ENCODE data around the gene ZBTB7C. TPM values are rescaled to one million over a fixed set of nuclear protein-coding genes. Genes with fewer than 3 reads are reported as not detected.

The ZBTB7C gene
- total RNA-seq, 2 experiments from 2014 or later = not detected

DNA sequence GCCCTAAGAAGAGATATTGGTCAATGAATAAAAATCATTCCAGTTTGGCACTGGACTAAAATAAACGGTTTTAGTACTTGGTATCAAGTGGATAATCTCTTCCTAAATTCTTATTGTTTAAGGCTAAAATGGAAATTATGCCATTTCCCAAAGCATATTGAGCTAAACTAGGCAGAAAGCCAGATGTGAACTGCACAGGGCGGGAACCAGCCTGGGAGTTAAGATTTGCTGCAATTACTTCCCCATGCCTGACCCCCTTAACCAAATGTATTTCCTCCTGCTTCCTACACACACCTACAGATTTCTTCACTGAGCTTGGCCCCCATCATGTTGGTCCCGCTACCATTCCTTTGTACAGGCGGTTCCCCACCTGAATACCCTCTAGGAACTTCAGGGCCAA is 12.2 kb downstream of the ZBTB7C start:
- ChIA-PET POLR2A (no interaction called here), CTCF (no interaction called here)
- Mint-ChIP-seq H3K36me3 (ENCODE audit: low read depth) (no peaks in the 10 kb centered on the region), H3K9me3 (no peaks in the 10 kb centered on the region), H3K4me3 (no peak overlapping the region), H3K27ac (no peak overlapping the region), H3K4me1 (ENCODE audit: low read depth) (no peaks in the 10 kb centered on the region), H3K27me3 (peaks cover 33% of the 10 kb centered on the region)
- ATAC-seq (no peak), DNase-seq (no peak)
- TF ChIP-seq, protein P1, sequence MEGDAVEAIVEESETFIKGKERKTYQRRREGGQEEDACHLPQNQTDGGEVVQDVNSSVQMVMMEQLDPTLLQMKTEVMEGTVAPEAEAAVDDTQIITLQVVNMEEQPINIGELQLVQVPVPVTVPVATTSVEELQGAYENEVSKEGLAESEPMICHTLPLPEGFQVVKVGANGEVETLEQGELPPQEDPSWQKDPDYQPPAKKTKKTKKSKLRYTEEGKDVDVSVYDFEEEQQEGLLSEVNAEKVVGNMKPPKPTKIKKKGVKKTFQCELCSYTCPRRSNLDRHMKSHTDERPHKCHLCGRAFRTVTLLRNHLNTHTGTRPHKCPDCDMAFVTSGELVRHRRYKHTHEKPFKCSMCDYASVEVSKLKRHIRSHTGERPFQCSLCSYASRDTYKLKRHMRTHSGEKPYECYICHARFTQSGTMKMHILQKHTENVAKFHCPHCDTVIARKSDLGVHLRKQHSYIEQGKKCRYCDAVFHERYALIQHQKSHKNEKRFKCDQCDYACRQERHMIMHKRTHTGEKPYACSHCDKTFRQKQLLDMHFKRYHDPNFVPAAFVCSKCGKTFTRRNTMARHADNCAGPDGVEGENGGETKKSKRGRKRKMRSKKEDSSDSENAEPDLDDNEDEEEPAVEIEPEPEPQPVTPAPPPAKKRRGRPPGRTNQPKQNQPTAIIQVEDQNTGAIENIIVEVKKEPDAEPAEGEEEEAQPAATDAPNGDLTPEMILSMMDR (IDR thresholded peaks at IDR 0.05) = no peak
- intact Hi-C loops (cut with micrococcal nuclease) = no loop called here

DNA sequence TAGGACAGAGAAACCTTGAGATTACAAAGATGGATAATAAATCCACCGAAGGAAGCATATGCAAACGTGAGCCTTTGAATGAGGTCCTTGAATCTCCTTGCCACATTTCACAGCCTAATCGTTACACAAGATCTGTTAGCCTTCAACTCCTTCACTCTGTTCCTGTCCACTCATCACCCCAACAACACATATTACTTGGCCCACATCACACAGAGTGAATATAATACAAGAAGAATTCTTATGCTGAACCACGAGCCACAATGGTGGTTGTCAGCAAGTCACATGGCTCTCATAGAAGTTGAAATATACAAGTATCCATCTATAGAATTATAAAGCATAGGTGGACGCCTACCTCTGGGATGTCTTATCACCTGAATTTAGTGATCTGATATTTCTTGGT is 12.6 kb downstream of the ZBTB7C start:
- Mint-ChIP-seq H3K27me3 (peaks cover 32% of the 10 kb centered on the region), H3K36me3 (ENCODE audit: low read depth) (no peaks in the 10 kb centered on the region), H3K27ac (no peak overlapping the region), H3K4me1 (ENCODE audit: low read depth) (no peaks in the 10 kb centered on the region), H3K4me3 (no peak overlapping the region), H3K9me3 (no peaks in the 10 kb centered on the region)
- ChIA-PET POLR2A (no interaction called here), CTCF (no interaction called here)
- intact Hi-C loops (cut with micrococcal nuclease) = no loop called here
- DNase-seq = no peak
- TF ChIP-seq, protein P1 (IDR thresholded peaks at IDR 0.05) = no peak
- ATAC-seq = no peak

DNA sequence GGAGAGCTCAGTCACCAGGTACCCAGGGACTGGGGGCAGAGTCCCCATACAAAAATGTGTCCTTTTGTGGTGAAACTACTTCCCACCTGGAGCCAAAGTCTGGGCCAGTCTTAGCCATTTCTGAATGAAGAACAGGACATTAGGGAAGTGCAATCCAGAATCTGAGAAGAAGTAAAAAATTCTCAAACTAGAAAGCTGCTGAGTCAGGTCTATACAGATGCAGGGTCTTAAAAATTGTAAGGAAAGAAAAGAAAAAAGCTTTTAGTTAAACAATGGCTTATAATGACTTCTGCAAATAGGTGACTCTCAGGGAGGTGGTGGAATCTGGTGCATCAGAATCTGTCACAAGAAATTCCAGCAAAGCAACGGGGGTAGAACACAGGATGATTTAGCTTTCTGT is 13.5 kb downstream of the ZBTB7C start:
- Mint-ChIP-seq H3K4me1 (ENCODE audit: low read depth) (no peaks in the 10 kb centered on the region), H3K9me3 (no peaks in the 10 kb centered on the region), H3K36me3 (ENCODE audit: low read depth) (no peaks in the 10 kb centered on the region), H3K27ac (no peak overlapping the region), H3K27me3 (peaks cover 35% of the 10 kb centered on the region), H3K4me3 (no peak overlapping the region)
- TF ChIP-seq, protein P1 (IDR thresholded peaks at IDR 0.05) = no peak
- ATAC-seq = no peak
- intact Hi-C loops (cut with micrococcal nuclease) = no loop called here
- CTCF ChIA-PET = no interaction called here
- POLR2A ChIA-PET = no interaction called here
- DNase-seq = no peak

DNA sequence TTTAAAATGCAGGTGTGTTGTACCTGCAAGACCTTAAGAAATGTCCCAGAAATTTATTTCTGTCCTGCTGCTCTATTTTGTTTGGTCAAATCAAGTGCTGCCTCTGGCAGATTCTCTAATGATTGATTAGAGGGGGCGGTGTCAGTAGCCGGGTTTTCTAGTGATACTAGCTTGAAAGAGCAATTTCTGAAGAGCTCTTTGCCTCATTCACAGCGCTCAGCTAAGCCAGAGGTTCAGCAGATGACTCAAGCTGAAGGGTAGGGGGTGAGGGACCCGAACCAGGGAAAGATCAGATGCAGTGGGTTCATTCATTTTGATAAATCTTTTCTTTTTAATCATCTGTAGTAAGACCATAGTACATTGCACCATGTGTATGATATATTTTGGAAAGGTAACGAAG is 15.0 kb downstream of the ZBTB7C start:
- no peak overlapping the region for H3K27ac Mint-ChIP-seq
- H3K4me3 Mint-ChIP-seq = no peak overlapping the region
- intact Hi-C loops (cut with micrococcal nuclease) = no loop called here
- POLR2A ChIA-PET = no interaction called here
- DNase-seq = no peak
- H3K4me1 Mint-ChIP-seq (ENCODE audit: low read depth) = no peaks in the 10 kb centered on the region
- ATAC-seq = no peak
- no peaks in the 10 kb centered on the region for H3K36me3 Mint-ChIP-seq (ENCODE audit: low read depth)
- CTCF ChIA-PET = interaction anchor here (0.9 kb wide), 1 partner anchor 18 kb away, joined by 3 read pairs; no protein-coding TSS in a partner anchor
- H3K27me3 Mint-ChIP-seq = peaks cover 39% of the 10 kb centered on the region
- H3K9me3 Mint-ChIP-seq = no peaks in the 10 kb centered on the region
- TF ChIP-seq, protein P1 (IDR thresholded peaks at IDR 0.05) = no peak

DNA sequence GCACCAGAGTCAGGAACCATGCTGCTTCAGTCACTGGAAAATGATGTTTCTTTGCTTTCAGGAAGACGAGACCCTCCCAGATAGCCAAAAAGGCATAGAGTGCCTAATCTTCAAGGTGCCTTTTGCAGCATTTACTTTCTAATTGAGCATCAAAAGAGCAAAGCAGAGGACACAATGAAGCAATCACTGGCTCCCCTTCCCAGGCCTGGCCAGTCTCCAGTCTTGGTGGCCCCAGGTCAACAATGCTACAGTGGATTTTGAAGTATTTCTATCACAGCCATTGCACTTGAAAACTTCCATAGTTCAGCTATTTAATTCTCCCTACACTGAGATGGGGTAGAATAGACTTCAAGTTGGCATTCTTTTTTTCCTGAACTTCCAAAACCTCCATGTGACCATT is 15.4 kb downstream of the ZBTB7C start:
- ChIA-PET CTCF (interaction anchor here (0.9 kb wide), 1 partner anchor 18 kb away, joined by 3 read pairs; no protein-coding TSS in a partner anchor), POLR2A (no interaction called here)
- intact Hi-C loops (cut with micrococcal nuclease) = no loop called here
- DNase-seq = no peak
- TF ChIP-seq, protein P1 (IDR thresholded peaks at IDR 0.05) = no peak
- Mint-ChIP-seq H3K36me3 (ENCODE audit: low read depth) (no peaks in the 10 kb centered on the region), H3K4me1 (ENCODE audit: low read depth) (no peaks in the 10 kb centered on the region), H3K9me3 (no peaks in the 10 kb centered on the region), H3K27me3 (peaks cover 37% of the 10 kb centered on the region), H3K27ac (no peak overlapping the region), H3K4me3 (no peak overlapping the region)
- ATAC-seq = no peak

All from activated CD8-positive, alpha-beta T cell treated with anti-CD3 and anti-CD28 coated beads for 36 hours (primary cell).